B cell (primary cell): ENCODE data around the gene SMLR1. TPM values are rescaled to one million over a fixed set of nuclear protein-coding genes. Genes with fewer than 3 reads are reported as not detected.

Source experiments
- ATAC-seq: fragments of 200-7000 bp; cut with Tn5 transposase; one replicate; pipeline ENCODE4 v1.10.0; 2021; ENCODE audit warnings: low read depth, mild to moderate bottlenecking, moderate number of reproducible peaks, moderate library complexity
- CTCF ChIA-PET: fragments of 350-600 bp; sonication (Branson Sonifier 250); formaldehyde crosslinking; loops from one replicate; lab custom pipeline; 2021; ENCODE audit warnings: antibody characterized with exemption, inconsistent platforms; lab: Charles Lee
- POLR2A ChIA-PET: fragments of 350-600 bp; sonication (Branson Sonifier 250); formaldehyde crosslinking; loops from one replicate; lab custom pipeline; 2021; ENCODE audit warnings: antibody characterized with exemption; lab: Charles Lee
- DNase-seq: peaks from one replicate; pipeline ENCODE4 v3.0.0; 2013
- H2AFZ ChIP-seq: 2 replicates; pipeline ENCODE4 v1.6.1; 2012; ENCODE audit warnings: mild to moderate bottlenecking, low read depth, low read length; ENCODE audit not compliant: insufficient read depth, poor library complexity, severe bottlenecking
- H3K27ac ChIP-seq, 2 donors: 1 replicate in 1 of 2; 2 replicates in 1 of 2; pipeline ENCODE4 v1.5.1; 2012 to 2013; ENCODE audit warnings: low read length in 2 of 2, mild to moderate bottlenecking in 2 of 2, moderate library complexity in 1 of 2
- H3K27me3 ChIP-seq, 4 experiments: fragments of 200-600 bp in 1 of 4; sonication (generic) in 1 of 4; replicated peaks in 1 of 4; 1 replicate in 2 of 4; 2 replicates in 2 of 4; pipeline versions ENCODE4 v1.6.1 to v1.7.0; 2013 to 2016; ENCODE audit warnings: low read length in 3 of 4, mild to moderate bottlenecking in 2 of 4, mixed read lengths in 1 of 4, moderate library complexity in 1 of 4; ENCODE audit not compliant: insufficient read depth in 4 of 4, control insufficient read depth in 3 of 4; ENCODE audit errors: control extremely low read depth in 1 of 4
- H3K36me3 ChIP-seq, 2 experiments: replicated peaks in 1 of 2; 1 replicate in 1 of 2; 2 replicates in 1 of 2; pipeline versions ENCODE4 v1.6.1 to v1.7.1; 2013; ENCODE audit warnings: low read length in 1 of 2; ENCODE audit not compliant: insufficient read depth in 2 of 2, control insufficient read depth in 1 of 2; ENCODE audit errors: control extremely low read depth in 1 of 2, extremely low read depth in 1 of 2
- H3K4me1 ChIP-seq, 2 donors: fragments of 200-600 bp in 1 of 2; sonication (generic) in 1 of 2; 1 replicate in 1 of 2; 2 replicates in 1 of 2; pipeline versions ENCODE4 v1.5.1 to v1.6.1; 2013 to 2017; ENCODE audit warnings: low read length in 2 of 2; ENCODE audit not compliant: control insufficient read depth in 2 of 2, insufficient read depth in 2 of 2
- H3K4me2 ChIP-seq: replicated peaks from 2 replicates; pipeline ENCODE3; 2012; ENCODE audit warnings: mild to moderate bottlenecking, low read depth, low read length; ENCODE audit not compliant: poor library complexity, severe bottlenecking
- H3K4me3 ChIP-seq, 5 experiments: fragments of 200-600 bp in 1 of 5; sonication (generic) in 1 of 5; 1 replicate in 3 of 5; 2 replicates in 2 of 5; pipeline versions ENCODE4 v1.5.1 to v1.7.0; 2011 to 2016; ENCODE audit warnings: low read length in 4 of 5, mild to moderate bottlenecking in 4 of 5, low read depth in 2 of 5, control low read depth in 1 of 5, moderate library complexity in 1 of 5; ENCODE audit not compliant: insufficient read depth in 1 of 5; ENCODE audit errors: control extremely low read depth in 1 of 5, extremely low read depth in 1 of 5
- H3K79me2 ChIP-seq: fragments of 200-600 bp; sonication (generic); one replicate; pipeline ENCODE4 v1.6.0; 2016; ENCODE audit warnings: low read length; ENCODE audit not compliant: control insufficient read depth, insufficient read depth
- H3K9ac ChIP-seq: fragments of 200-600 bp; sonication (generic); 2 replicates; pipeline ENCODE4 v1.6.1; 2017; ENCODE audit warnings: mild to moderate bottlenecking, low read length, moderate library complexity
- H3K9me3 ChIP-seq, 3 donors: one replicate each; pipeline versions ENCODE4 v1.6.1 to v1.7.1; 2013; ENCODE audit warnings: low read length in 2 of 3; ENCODE audit not compliant: control insufficient read depth in 2 of 3, insufficient read depth in 1 of 3; ENCODE audit errors: control extremely low read depth in 1 of 3
- H4K20me1 ChIP-seq: 2 replicates; pipeline ENCODE4 v1.6.0; 2012; ENCODE audit warnings: mild to moderate bottlenecking, low read length; ENCODE audit not compliant: insufficient read depth, control insufficient read depth, poor library complexity, severe bottlenecking
- H3K27ac Mint-ChIP-seq: one replicate; pipeline ENCODE4 v1.8.0; 2021; ENCODE audit warnings: mixed read lengths
- H3K27me3 Mint-ChIP-seq: one replicate; pipeline ENCODE4 v1.8.0; 2021; ENCODE audit warnings: mixed read lengths
- H3K4me1 Mint-ChIP-seq: one replicate; pipeline ENCODE4 v1.8.0; 2021; ENCODE audit warnings: mixed read lengths
- H3K4me3 Mint-ChIP-seq: one replicate; pipeline ENCODE4 v1.8.0; 2021; ENCODE audit warnings: mixed read lengths
- H3K9me3 Mint-ChIP-seq: one replicate; pipeline ENCODE4 v1.8.0; 2022; ENCODE audit warnings: mixed read lengths; ENCODE audit not compliant: insufficient read depth
- EZH2 ChIP-seq: IDR thresholded peaks from 2 replicates; pipeline ENCODE4 v1.6.1; 2012; ENCODE audit warnings: borderline replicate concordance, low read depth, mild to moderate bottlenecking, moderate library complexity, low read length; ENCODE audit not compliant: insufficient read depth, poor library complexity, severe bottlenecking
- WGBS: methylation state at CpG from one replicate; pipeline ENCODE4 v1.1.5; 2013; ENCODE audit warnings: missing lambda C conversion rate; ENCODE audit not compliant: insufficient coverage; 5-methylcytosine and 5-hydroxymethylcytosine counted together
- intact Hi-C: fragments of 100-400 bp; cut with micrococcal nuclease; formaldehyde crosslinking; loops from one replicate; pipeline ENCODE4 v1.10.0; 2022
- polyA plus RNA-seq: library from polyadenylated mRNA; depleted of rRNA; stranded (reverse); fragments of >200 nt; gene quantifications from 2 replicates; pipeline ENCODE4 v1.2.3, GENCODE V29; 2012
- total RNA-seq, 2 donors: library from RNA; stranded (reverse); fragments of 120-200 nt in 1 of 2; gene quantifications; 1 replicate in 1 of 2; 2 replicates in 1 of 2; pipeline versions ENCODE4 v1.2.3 to v1.2.4, GENCODE V29; 2013 to 2022
- TF ChIP-seq, protein P1 (sequence below): fragments of 200-600 bp; IDR thresholded peaks from one replicate; pipeline ENCODE4 v1.8.0; 2022; ENCODE audit warnings: antibody characterized with exemption, mild to moderate bottlenecking

Gene SMLR1
- total and polyA plus RNA-seq, 2 donors (not counting 1 experiment from before 2014, with no cell fraction given), result not detected

DNA sequence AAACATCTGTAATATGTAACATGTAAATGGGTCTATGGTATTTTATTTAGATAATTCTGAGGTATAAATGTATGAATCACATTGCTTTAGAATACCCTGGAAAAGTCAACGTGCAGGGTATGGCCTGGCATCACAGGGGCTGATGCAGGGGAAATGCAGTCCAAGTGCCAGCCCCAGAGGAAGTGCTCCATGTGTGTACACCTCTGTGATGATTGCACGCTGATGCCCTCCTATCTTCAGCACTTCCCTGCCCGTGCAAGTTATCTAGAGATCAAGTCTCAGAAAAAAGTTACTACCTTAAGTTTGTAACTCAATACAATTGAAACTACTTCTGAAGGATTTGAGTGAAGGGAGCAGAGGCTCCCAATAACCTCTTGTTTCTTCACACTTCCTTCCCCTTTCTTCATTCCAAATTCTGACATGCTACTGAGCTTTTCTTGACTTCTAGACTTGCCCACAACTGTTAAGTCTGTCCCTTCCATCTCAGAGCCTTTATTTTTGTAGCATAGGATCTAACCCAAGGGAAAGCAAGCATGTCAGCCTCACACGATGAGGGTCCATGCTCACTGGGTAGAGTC lies 2.2 kb downstream of the SMLR1 start:
- 53% methylated on average over 2 of the region's 4 CpGs for WGBS
- Histone ChIP-seq H3K27ac (no peak overlapping the region), H3K36me3 (no peaks in the 10 kb centered on the region), H3K4me1 (no peaks in the 10 kb centered on the region), H3K79me2 (no peaks in the 10 kb centered on the region), H3K27me3 (no peaks in the 10 kb centered on the region), H3K9me3 (no peaks in the 10 kb centered on the region), H3K4me2 (no peak overlapping the region), H4K20me1 (no peaks in the 10 kb centered on the region), H3K4me3 (no peak overlapping the region), H3K9ac (no peak overlapping the region), H2AFZ (no peak overlapping the region)
- ATAC-seq (no peak), DNase-seq (no peak)
- Mint-ChIP-seq H3K9me3 (no peaks in the 10 kb centered on the region), H3K4me3 (no peak overlapping the region), H3K27me3 (no peaks in the 10 kb centered on the region), H3K4me1 (no peaks in the 10 kb centered on the region), H3K27ac (no peak overlapping the region)
- no peak for TF ChIP-seq EZH2
- TF ChIP-seq, protein P1, sequence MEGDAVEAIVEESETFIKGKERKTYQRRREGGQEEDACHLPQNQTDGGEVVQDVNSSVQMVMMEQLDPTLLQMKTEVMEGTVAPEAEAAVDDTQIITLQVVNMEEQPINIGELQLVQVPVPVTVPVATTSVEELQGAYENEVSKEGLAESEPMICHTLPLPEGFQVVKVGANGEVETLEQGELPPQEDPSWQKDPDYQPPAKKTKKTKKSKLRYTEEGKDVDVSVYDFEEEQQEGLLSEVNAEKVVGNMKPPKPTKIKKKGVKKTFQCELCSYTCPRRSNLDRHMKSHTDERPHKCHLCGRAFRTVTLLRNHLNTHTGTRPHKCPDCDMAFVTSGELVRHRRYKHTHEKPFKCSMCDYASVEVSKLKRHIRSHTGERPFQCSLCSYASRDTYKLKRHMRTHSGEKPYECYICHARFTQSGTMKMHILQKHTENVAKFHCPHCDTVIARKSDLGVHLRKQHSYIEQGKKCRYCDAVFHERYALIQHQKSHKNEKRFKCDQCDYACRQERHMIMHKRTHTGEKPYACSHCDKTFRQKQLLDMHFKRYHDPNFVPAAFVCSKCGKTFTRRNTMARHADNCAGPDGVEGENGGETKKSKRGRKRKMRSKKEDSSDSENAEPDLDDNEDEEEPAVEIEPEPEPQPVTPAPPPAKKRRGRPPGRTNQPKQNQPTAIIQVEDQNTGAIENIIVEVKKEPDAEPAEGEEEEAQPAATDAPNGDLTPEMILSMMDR, result no peak
- intact Hi-C loops, result no loop called here
- CTCF ChIA-PET, result no interaction called here
- POLR2A ChIA-PET, result no interaction called here

DNA sequence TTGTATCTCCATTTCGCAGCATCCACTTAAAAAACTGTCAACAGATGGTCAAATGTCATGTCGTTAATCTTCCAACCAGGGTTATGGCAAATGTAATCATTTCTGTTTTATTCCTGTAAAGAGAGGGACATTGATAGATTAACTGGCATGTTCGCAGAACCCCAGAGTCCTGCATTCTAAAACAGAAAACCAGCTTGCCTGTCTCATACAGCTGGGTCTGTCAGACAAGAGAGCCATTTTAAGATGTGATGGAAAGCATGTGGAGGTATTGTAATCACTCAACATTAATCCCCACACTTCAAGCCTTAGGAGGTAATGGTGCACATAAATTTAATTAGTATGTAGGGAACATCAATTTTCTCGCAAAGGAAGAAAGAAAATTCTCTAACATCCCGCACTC lies 4.4 kb downstream of the SMLR1 start:
- Histone ChIP-seq H3K9ac (no peak overlapping the region), H3K4me2 (no peak overlapping the region), H3K4me3 (no peak overlapping the region), H3K79me2 (no peaks in the 10 kb centered on the region), H2AFZ (no peak overlapping the region), H3K9me3 (no peaks in the 10 kb centered on the region), H3K36me3 (no peaks in the 10 kb centered on the region), H3K27me3 (no peaks in the 10 kb centered on the region), H3K4me1 (no peaks in the 10 kb centered on the region), H3K27ac (no peak overlapping the region), H4K20me1 (no peaks in the 10 kb centered on the region)
- TF ChIP-seq EZH2, result no peak
- TF ChIP-seq, protein P1, result no peak
- DNase-seq, result no peak
- intact Hi-C loops, result no loop called here
- Mint-ChIP-seq H3K4me3 (no peak overlapping the region), H3K27ac (no peak overlapping the region), H3K9me3 (no peaks in the 10 kb centered on the region), H3K27me3 (no peaks in the 10 kb centered on the region), H3K4me1 (no peaks in the 10 kb centered on the region)
- ChIA-PET POLR2A (no interaction called here), CTCF (no interaction called here)
- WGBS, result no CpG with 5 or more reads among the region's 5 CpGs
- ATAC-seq, result no peak
